ENCODE data around the gene CABP7. TPM values are rescaled to one million over a fixed set of nuclear protein-coding genes. Genes with fewer than 3 reads are reported as not detected.
A peak's percentile ranks its signal among the peaks of the same experiment; 100 is the strongest.

The CABP7 gene
- total and polyA plus RNA-seq, 2 of the 13 experiments (the other 11 are each of a cell fraction or from before 2014, with no cell fraction given): 0.08 TPM; not detected in 1

- no peak overlapping the region for H3K4me3 ChIP-seq (replicated peaks in 1 of 3; ENCODE audit: insufficient read depth in 1 of 3, low read depth in 2 of 3, low read length in 3 of 3)
- peaks cover 2 to 3% of the 10 kb centered on the region in 2 experiments; a peak in 1 of 5 replicates for H3K36me3 ChIP-seq (replicated peaks in 1 of 2; ENCODE audit: control insufficient read depth in 1 of 2, insufficient read depth in 2 of 2, low read length in 2 of 2)
- H3K27ac ChIP-seq (ENCODE audit: extremely low read length, insufficient read depth, low read length): no peak overlapping the region
- DNase-seq (ENCODE audit: low spot score) (no peak), FAIRE-seq (no peak), ATAC-seq (no peak)
- H3K9me3 ChIP-seq (ENCODE audit: low read length): no peaks in the 10 kb centered on the region
- H2AFZ ChIP-seq (ENCODE audit: low read length): no peak overlapping the region
- peaks cover 43% of the 10 kb centered on the region for H3K4me1 ChIP-seq (ENCODE audit: insufficient read depth, low read length)
- H3K79me2 ChIP-seq (ENCODE audit: insufficient read depth, low read length): no peaks in the 10 kb centered on the region
- peaks cover 0 to 16% of the 10 kb centered on the region in 2 experiments; a peak in 4 of 5 replicates for H3K27me3 ChIP-seq (ENCODE audit: control insufficient read depth in 1 of 2, insufficient read depth in 2 of 2, low read length in 2 of 2)
- ChIA-PET CTCF (ENCODE audit: low intra/inter-chr PET ratio, low total read pairs) (no interaction called here), POLR2A (interaction anchor here (2.0 kb wide), 1 partner anchor 66 kb away, joined by 4 read pairs; the partner anchor contains the start of genes UQCR10 and ZMAT5)
- no peaks in the 10 kb centered on the region for H4K20me1 ChIP-seq (ENCODE audit: insufficient read depth, low read length)
- TF ChIP-seq AGO2 (optimal IDR thresholded peaks at IDR 0.05; ENCODE audit: low read depth, low read length) (peak; percentile 21), HMGXB3 (CRISPR knock-in tag; IDR thresholded peaks at IDR 0.05; ENCODE audit: borderline replicate concordance) (no peak)
- H3K4me2 ChIP-seq (ENCODE audit: low read depth, low read length): peak overlapping the region; percentile 55; the same call in 1 of the 2 replicates
- H3K9ac ChIP-seq (ENCODE audit: insufficient read depth, low read depth, low read length): no peak overlapping the region
- 80% methylated on average over 3 of the region's 9 CpGs for WGBS (ENCODE audit: low lambda C conversion rate)
- intact Hi-C loops (cut with micrococcal nuclease; ENCODE audit: unreplicated experiment): loop anchor here (5.0 kb wide), 1 partner anchor 386 kb away; no protein-coding TSS in a partner anchor
- BruUV-seq (replicated peaks): no TSS peak
- in situ Hi-C loops (cut with HindIII; ENCODE audit: extremely low pct_ligation_motif_present, low pct_unique_long_range_greater_than_20kb): loop anchor here (5.0 to 10.0 kb wide), 2 partner anchors 306 to 384 kb away; partner anchors contain the start of gene HORMAD2
Observed at GRCh38 chr22:29700900-29701154, 19.0 kb upstream of the CABP7 start.
